Activated CD4-positive, alpha-beta T cell treated with anti-CD3 and anti-CD28 coated beads for 1 hour (primary cell): ENCODE measurements around the gene HDAC9.
"Not testable (repeated sequence)": the region's sequence is repeated elsewhere in the genome, so short reads cannot be mapped to it uniquely, and the experiment has no call there.

Experiments
- DNase-seq: peaks from one replicate; pipeline ENCODE4 v3.0.0-alpha.2; 2020

Gene HDAC9

GRCh38 chr7:18667466-18667865, 171.9 kb downstream of the HDAC9 start:
- DNase-seq, result no peak

GRCh38 chr7:18671176-18671575, 175.6 kb downstream of the HDAC9 start:
- DNase-seq, result no peak

- no peak for DNase-seq
Measured at GRCh38 chr7:18675579-18675978, 180.0 kb downstream of the HDAC9 start.

GRCh38 chr7:18679261-18679660, 183.7 kb downstream of the HDAC9 start:
- no peak for DNase-seq

- no peak for DNase-seq
Measured at GRCh38 chr7:18680576-18680975, 185.0 kb downstream of the HDAC9 start.

GRCh38 chr7:18684916-18685315, 189.4 kb downstream of the HDAC9 start:
- DNase-seq, result no peak

- DNase-seq, result no peak
Measured at GRCh38 chr7:18685971-18686370, 190.4 kb downstream of the HDAC9 start.

GRCh38 chr7:18689551-18689950, 194.0 kb downstream of the HDAC9 start:
- no peak for DNase-seq

GRCh38 chr7:18693406-18693805, 197.9 kb downstream of the HDAC9 start:
- no peak for DNase-seq

GRCh38 chr7:18693816-18694215, 198.3 kb downstream of the HDAC9 start:
- no peak for DNase-seq

- no peak for DNase-seq
Measured at GRCh38 chr7:18694484-18694883, 198.9 kb downstream of the HDAC9 start.

- no peak for DNase-seq
Measured at GRCh38 chr7:18694911-18695310, 199.4 kb downstream of the HDAC9 start.

GRCh38 chr7:18698258-18698734, 202.7 kb downstream of the HDAC9 start:
- DNase-seq, result no peak

- no peak for DNase-seq
Measured at GRCh38 chr7:18700147-18700546, 204.6 kb downstream of the HDAC9 start.

- no peak for DNase-seq
Measured at GRCh38 chr7:18702071-18702829, 206.7 kb downstream of the HDAC9 start.

GRCh38 chr7:18703685-18704084, 208.1 kb downstream of the HDAC9 start:
- no peak for DNase-seq

GRCh38 chr7:18706670-18707069, 211.1 kb downstream of the HDAC9 start:
- no peak for DNase-seq

- no peak for DNase-seq
Measured at GRCh38 chr7:18708204-18708603, 212.7 kb downstream of the HDAC9 start.

GRCh38 chr7:18715988-18716387, 220.4 kb downstream of the HDAC9 start:
- DNase-seq, result no peak

GRCh38 chr7:18721429-18721828, 225.9 kb downstream of the HDAC9 start:
- no peak for DNase-seq

GRCh38 chr7:18724318-18724717, 228.8 kb downstream of the HDAC9 start:
- no peak for DNase-seq

- no peak for DNase-seq
Measured at GRCh38 chr7:18727115-18727870, 231.7 kb downstream of the HDAC9 start.

GRCh38 chr7:18736012-18736411, 240.5 kb downstream of the HDAC9 start:
- not testable (repeated sequence) for DNase-seq

GRCh38 chr7:18740579-18740988, 245.0 kb downstream of the HDAC9 start:
- DNase-seq, result no peak
